EH (cell line): ENCODE results near the gene BRWD1.
"Not testable (repeated sequence)": the region's sequence is repeated elsewhere in the genome, so short reads cannot be mapped to it uniquely, and the experiment has no call there.

Experiments
- DNase-seq: peaks from one replicate; pipeline ENCODE4 v3.0.0-alpha.2; 2015; ENCODE audit warnings: low read depth

BRWD1 gene

DNA sequence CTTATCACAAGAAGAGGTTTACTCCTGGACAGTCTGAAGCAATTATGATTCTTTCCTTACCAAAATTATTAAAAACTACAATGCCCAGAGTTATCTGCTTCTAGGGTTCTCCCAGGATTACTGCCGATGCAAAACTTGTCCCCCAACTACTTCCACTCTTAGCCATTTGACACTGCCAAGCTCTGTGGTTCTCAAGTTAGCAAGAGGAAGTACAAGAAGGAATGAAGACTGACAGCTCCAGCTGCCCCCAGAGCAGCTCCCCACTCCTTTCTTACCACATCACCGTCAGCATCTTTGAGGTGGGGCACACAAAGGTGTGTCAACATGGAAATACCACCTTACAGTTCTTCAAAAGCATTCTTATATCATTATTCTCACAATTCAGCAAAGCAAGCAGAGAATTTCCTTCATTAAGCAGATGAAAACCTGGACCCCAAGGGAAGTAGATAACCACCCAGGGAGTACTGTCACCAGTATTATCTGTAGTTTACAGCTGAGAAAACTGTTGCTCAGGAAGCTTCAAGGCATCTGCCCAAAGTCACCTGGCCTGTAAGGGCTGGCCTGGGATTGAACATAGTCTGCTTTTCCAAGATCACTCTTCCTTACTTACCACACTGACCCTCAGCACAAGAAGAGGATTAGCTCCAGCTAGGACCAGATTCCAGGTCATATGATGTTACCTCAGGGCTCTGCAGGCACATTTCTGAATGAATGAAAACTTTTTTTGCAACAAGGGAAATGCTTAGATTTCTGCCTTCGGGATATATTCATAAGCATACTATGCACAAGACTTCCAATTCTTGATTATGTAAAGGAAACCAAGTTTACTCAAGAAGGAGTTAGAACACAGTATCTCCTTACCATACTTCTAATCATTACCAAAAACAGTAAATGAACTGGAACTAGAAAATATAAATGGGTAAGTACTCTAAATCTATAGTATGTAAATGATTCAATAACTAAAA lies 139.4 kb downstream of the BRWD1 start:
- DNase-seq, result no peak

GRCh38 chr21:39169906-39170305 lies 143.5 kb downstream of the BRWD1 start:
- DNase-seq, result no peak

DNA sequence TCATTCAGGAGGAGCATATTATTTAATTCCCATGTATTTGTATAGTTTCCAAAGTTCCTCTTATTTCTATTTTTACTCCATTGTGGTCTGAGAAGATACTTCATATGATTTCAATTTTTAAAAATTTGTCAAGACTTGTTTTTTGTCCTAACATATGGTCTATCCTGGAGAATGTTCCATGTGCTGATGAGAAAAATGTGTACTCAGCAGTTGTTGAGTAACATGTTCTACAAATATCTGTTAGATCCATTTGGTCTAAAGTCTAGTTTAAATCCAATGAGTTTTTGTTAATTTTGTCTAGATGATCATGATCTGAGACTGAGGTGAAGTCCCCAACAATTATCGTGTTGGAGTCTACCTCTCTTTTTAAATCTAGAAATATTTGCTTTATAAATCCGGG lies 144.6 kb downstream of the BRWD1 start:
- DNase-seq, result no peak

DNA sequence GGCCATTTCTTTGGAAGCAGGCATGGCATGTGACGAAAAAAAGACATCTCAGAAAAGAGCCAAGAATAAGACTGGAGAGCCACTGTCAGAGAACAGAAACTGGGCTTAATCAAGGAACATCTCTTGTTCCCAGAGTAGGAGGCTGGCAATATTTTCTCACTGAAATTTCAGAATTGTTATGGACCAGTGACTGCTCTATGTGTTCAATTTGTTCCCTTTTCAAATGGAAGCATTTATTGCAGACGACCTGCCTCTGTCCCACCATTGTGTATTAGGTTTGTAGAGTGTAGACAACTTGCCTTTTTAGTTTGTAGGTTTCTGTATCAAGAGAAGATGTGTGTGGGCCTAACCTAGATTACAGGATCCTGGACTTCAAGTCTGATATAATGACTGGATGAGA lies 148.9 kb downstream of the BRWD1 start:
- no peak for DNase-seq

DNA sequence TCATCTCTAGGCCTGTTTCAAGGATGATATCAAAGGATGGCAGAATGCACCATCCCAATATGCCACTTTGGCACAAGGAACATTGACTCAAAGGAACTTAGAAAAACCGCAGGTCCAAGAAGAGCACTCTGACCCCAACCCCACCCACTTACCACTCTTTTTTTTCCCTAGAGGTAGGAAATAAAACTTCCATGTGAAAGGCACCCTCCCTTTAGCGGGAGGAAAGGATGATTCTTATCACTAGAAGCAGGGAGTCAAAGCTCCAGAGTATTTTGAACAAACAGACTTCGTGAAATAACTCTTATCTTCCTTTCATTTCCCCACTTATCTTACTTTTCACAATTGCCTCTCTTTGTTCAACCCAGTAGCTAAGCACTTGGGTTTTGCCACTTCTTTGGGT lies 152.4 kb downstream of the BRWD1 start:
- DNase-seq, result no peak

DNA sequence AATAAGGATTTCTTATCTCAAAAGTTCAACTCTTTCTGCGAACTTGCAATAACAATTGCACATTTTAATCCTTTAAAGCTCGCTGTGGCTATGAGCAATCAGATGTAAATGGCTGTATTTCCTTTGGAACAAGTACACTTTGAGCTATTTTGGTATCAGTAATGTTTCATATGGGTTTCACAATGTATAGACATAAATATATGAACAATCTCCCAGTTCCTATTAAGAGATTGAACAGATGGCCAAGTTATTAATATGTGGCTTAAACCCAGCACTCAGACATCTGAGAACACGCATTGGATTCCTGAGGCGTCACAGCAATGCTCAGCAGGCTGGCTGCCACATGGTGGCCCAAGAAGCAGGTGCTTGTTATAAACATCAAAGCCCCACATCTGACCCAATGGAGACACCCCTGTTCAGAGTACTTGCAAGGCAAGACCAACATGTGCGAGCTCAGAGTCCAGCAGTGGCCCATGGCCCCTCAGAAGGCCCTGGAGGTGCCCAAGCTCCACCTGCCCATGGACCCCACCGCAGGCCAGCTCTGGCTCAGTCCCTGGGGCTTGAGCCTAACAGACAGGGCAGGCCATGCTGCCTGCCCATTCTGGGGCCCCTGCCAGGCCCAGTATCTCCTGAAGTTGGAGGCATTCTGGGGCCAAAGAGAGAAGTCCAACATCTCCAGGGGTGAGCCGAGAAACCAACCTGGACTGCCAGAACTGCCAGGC lies 153.9 kb downstream of the BRWD1 start:
- peak; percentile 33 for DNase-seq

DNA sequence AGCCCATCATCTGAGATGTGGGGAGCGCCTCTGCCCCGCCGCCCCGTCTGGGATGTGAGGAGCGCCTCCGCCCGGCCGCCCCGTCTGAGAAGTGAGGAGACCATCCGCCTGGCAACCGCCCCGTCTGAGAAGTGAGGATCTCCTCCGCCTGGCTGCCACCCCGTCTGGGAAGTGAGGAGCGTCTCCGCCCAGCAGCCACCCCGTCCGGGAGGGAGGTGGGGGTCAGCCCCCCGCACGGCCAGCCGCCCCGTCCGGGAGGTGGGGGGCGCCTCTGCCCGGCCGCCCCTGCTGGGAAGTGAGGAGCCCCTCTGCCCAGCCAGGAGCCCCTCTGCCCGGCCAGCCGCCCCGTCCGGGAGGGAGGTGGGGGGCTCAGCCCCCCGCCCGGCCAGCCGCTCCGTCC lies 156.2 kb downstream of the BRWD1 start:
- DNase-seq, result not testable (repeated sequence)

- DNase-seq, result peak; percentile 93
Measured at GRCh38 chr21:39156024-39156423, 157.4 kb downstream of the BRWD1 start.

DNA sequence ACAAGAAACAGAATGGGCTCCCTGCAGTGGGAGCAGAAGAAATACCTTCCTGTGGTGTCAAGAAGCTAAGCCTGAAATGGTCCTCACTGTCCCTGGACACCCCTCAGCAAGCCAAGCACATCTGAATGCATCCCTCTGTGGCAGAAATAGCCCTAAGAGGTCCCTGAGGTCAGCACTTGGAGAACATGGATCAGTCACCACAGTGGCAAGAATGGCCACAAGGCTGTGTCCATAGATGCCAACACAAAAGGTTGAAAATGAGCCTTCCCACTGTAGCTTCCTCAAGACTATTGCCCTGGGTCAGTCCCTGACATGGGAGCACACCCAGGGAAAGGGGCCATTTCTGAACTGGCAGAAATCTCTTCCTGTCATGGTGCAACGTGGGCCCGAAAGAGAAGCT lies 157.9 kb downstream of the BRWD1 start:
- DNase-seq, result no peak

DNA sequence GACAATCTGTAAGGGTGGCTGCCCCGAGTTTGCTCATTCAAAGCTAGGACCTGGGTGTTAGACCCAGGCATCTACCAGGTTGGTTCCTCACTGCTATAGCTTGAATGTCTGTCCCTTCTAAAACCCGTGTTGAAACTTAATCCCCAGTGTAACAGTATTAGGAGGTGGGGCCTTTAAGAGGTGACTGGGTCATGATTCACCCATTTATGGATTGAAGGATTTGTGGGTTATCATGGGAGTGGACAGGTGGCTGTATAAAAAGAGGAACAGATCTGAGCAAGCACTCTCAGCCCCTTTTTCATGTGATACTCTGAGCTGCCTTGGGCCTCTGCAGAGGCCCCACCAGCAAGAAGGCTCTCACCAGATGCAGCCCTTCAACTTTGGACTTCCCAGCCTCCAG lies 159.6 kb downstream of the BRWD1 start:
- no peak for DNase-seq

DNA sequence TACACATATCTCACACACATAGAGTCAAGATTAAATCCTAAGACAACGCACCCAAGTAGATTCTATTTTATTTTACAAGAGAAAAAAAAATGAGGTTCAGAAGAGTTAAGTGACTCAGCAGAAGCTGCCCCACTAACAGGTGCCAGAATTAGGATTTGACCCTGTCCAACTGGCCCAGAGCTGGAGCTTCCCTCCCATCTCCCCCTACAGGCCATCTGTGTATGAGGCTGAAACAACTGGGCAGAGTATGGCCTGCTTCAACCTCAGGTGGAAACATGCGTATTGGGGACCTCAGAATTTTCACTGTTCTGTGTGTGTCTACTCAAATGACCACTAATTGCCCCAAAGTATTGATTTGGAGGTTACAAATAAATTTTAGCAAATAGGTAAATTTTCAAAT lies 160.1 kb downstream of the BRWD1 start:
- DNase-seq, result peak; percentile 14

- DNase-seq, result no peak
Measured at GRCh38 chr21:39152271-39152670, 161.2 kb downstream of the BRWD1 start.

DNA sequence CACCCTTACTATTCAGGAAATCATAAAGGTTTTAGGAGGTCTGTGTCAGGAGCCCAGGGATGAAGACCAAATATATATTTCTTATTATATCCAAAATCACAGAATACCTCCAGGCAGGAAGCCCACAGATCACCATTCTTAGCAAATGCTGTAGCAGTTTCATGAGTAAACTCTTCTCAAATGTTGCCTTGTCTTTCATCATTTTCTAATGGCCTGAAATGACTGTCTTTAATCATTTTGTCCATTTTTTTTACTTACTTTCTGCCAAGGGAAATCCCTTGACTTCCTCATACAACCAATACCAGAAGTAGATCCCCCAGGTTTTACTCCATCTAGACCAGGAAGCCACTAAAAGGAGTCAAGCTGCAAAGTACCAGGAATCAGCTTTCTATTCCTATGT lies 162.6 kb downstream of the BRWD1 start:
- DNase-seq, result no peak

DNA sequence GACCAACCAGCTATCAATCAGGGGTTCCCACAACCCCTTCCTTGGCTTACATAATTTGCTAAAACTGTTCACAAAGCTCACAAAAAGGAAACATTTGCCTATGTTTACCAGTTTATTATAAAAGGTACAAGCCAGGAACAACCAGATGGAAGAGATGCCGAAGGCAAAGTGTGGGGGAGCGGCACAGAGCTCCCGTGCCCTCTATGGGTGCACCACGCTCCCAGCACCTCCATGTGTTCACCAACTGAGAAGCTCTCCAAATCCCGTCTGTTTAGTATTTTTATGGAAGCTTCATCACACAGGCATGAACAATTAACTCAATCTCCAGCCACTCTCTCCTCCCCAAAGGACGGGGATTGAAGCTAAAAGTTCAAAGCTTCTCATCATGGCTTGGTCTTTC lies 163.1 kb downstream of the BRWD1 start:
- DNase-seq, result no peak

GRCh38 chr21:39149882-39150281 lies 163.6 kb downstream of the BRWD1 start:
- DNase-seq, result no peak

DNA sequence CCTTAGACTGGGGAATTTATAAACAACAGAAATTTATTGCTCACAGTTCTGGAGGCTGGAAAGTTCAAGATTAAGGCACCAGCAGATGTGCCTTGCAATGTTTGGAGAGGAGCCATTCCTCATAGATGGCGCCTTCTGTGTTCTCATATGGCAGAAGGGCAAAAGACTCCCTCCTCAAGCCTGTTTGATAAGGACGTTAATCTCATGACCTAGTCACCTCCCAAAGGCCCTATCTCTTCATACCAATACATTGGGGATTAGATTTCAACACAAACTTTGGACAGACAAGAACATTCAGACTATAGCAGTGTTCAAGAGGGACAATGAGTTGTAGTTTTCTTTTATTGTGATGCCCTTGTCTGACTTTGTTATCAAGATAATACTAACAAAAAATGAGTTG lies 164.5 kb downstream of the BRWD1 start:
- no peak for DNase-seq

GRCh38 chr21:39144191-39144590 lies 169.2 kb downstream of the BRWD1 start:
- no peak for DNase-seq

GRCh38 chr21:39142972-39143371 lies 170.5 kb downstream of the BRWD1 start:
- no peak for DNase-seq

DNA sequence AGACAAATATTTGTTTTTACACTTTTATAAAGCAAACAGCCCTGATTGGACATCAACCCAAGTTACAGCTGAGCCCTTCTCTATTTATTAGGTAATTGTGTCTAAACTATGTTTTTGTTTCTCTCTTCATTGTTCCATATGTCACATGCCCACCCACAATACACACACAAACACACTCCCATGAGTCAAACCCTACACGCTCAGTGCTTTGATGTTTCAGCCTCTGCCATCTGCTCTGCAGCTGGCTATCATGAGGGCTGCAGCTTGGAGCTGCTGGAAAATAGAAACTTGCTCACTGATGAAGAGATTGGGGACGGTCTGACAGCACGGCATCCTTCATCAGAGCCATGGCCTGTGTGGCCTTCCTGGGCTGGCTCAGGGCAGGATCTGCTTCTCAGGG lies 171.9 kb downstream of the BRWD1 start:
- DNase-seq, result peak; percentile 40

DNA sequence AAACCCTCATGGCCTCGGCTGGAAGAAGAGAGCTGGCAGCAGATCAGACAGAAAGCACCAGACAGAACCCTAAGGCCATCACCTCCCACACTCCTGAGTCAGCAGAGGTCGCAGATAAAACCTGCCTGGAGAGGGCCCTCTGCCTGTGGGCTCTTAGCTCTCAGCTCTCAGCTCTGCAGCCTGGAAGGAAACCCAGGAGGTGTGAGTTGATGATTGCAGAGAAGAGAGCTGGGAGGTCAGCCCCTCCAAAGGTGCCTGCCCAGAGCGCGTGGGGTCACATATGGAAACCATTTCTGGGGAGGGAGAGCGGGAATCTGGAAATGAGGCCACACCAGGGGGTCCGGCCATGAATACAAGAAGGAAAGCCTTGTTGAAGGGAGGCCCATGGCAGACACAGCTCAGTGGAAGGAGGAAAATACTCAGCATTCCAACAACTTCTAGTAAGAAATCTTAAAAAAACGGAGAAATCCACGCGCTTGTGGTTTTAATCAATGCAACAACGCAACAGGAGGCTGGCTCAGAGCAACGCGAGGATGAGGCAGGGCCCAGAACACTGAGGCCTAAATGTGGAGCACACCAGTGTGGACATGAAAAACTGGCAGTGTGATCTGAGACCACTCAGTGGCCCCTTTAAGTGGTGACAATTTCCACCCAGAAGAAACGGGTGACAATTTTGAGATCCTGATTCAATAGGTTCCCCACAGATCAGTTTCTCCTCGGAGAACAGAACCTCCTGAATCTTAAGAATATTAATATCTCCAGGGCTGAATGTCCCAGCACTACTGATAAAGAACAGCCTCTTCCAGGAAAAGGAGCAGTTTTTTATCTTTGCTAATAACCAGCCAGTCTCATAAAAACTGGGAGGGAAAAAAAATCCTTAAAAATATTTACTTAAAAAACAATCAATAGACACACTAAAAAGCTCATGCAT lies 175.9 kb downstream of the BRWD1 start:
- peak; percentile 82 for DNase-seq

DNA sequence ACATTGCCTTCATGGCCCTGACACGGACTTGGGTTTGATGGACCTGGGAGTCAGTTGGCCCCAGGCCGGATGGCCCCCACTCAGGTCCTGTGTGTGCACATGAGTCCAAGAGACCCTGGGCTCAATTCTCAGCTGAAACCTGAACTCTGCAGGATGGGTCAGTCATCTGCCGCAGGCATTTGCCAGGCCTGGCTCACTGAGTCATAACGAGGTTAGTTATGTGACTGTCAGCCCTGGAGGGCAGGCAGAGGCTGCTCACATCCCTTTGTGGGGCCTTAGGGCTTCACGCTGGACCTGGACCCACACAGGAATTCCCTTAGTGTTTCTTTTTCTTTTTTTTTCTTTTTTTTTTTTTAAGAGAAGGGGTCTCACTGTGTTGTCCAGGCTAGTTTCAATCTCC lies 176.7 kb downstream of the BRWD1 start:
- DNase-seq, result peak; percentile 84

- peak; percentile 45 for DNase-seq
Measured at GRCh38 chr21:39136138-39136537, 177.3 kb downstream of the BRWD1 start.
